Transverse colon (tissue), 4 donors: ENCODE results near the gene PROCA1. TPM values are rescaled to one million over a fixed set of nuclear protein-coding genes. Genes with fewer than 3 reads are reported as not detected.
A peak's percentile ranks its signal among the peaks of the same experiment; 100 is the strongest.
"Not testable (repeated sequence)": the region's sequence is repeated elsewhere in the genome, so short reads cannot be mapped to it uniquely, and the experiment has no call there.

Experiments used
- DNase-seq: peaks from one replicate; pipeline ENCODE4 v3.0.0-alpha.2; 2019
- H3K27ac ChIP-seq, 4 donors: fragments of 200-600 bp; sonication (generic); 2 replicates each; pipeline ENCODE4 v1.5.1; 2016 to 2018; ENCODE audit warnings: inconsistent platforms in 4 of 4
- H3K27me3 ChIP-seq: fragments of 200-600 bp; sonication (generic); 2 replicates; pipeline ENCODE4 v1.5.1; 2017; ENCODE audit warnings: inconsistent platforms
- H3K36me3 ChIP-seq, 4 donors: fragments of 200-600 bp; sonication (generic); 2 replicates each; pipeline ENCODE4 v1.5.1; 2017 to 2019; ENCODE audit warnings: inconsistent platforms in 4 of 4
- H3K4me1 ChIP-seq, 4 donors: fragments of 200-600 bp; sonication (generic); 2 replicates each; pipeline ENCODE4 v1.5.1; 2017 to 2020; ENCODE audit warnings: inconsistent platforms in 4 of 4
- H3K4me3 ChIP-seq, 4 donors: fragments of 200-600 bp; sonication (generic); 1 replicate in 1 of 4; 2 replicates in 3 of 4; pipeline versions ENCODE4 v1.5.1 to v1.6.1; 2017 to 2019; ENCODE audit warnings: inconsistent platforms in 4 of 4
- H3K9me3 ChIP-seq, 2 donors: fragments of 200-600 bp; sonication (generic); 2 replicates each; pipeline ENCODE4 v1.5.1; 2017 to 2019; ENCODE audit warnings: inconsistent platforms in 2 of 2
- EP300 ChIP-seq: sonication (generic); formaldehyde crosslinking; IDR thresholded peaks from one replicate; pipeline ENCODE4 v1.6.1; 2017; ENCODE audit warnings: antibody characterized with exemption, low read depth
- POLR2A ChIP-seq: fragments of 450-650 bp; IDR thresholded peaks from one replicate; pipeline ENCODE4 v1.6.1; 2016; ENCODE audit warnings: antibody characterized with exemption, mild to moderate bottlenecking, moderate library complexity
- POLR2AphosphoS5 ChIP-seq, 3 donors: sonication (generic); formaldehyde crosslinking; IDR thresholded peaks; one replicate each; pipeline ENCODE4 v1.6.1; 2016; ENCODE audit warnings: antibody characterized with exemption in 3 of 3
- WGBS, 2 donors: methylation state at CpG; one replicate each; pipeline ENCODE4 v1.1.5; 2018; ENCODE audit warnings: low coverage in 1 of 2; 5-methylcytosine and 5-hydroxymethylcytosine counted together
- in situ Hi-C, 4 donors: fragments of 200-750 bp; cut with MboI; loops; one replicate each; pipeline versions ENCODE4 v1.15.0 to v1.15.1; 2017; ENCODE audit warnings: low sequenced_read_pairs in 3 of 4, low pct_ligation_motif_present in 1 of 4, low pct_unique_long_range_greater_than_20kb in 1 of 4
- intact Hi-C: fragments of 100-400 bp; cut with DNase I; formaldehyde crosslinking; loops from one replicate; pipeline ENCODE4 v1.15.1; 2023; ENCODE audit warnings: low total_unique reads
- total RNA-seq, 4 donors: library from RNA; depleted of rRNA; stranded (reverse); fragments of >200 nt; gene quantifications; one replicate each; pipeline ENCODE4 v1.1.0, GENCODE V29; 2016
- TF ChIP-seq, protein P1 (sequence below), 5 experiments: fragments of 200-600 bp in 3 of 5; fragments of 450-650 bp in 2 of 5; sonication (generic) in 3 of 5; IDR thresholded peaks; 1 replicate in 2 of 5; 2 replicates in 3 of 5; pipeline ENCODE4 v1.5.1; 2016 to 2017; ENCODE audit warnings: antibody characterized with exemption in 5 of 5, inconsistent platforms in 3 of 5, mild to moderate bottlenecking in 2 of 5, moderate library complexity in 1 of 5

PROCA1 gene
- total RNA-seq, 4 donors from 2014 or later, result 0.96 to 2.9 (median 1.4) TPM; not detected in 1

GRCh38 chr17:28661635-28662526 lies 49.8 kb downstream of the PROCA1 start, which contains the start of the genes SDF2 and SUPT6H:
Gene SDF2 (minus strand): TSS chr17:28661906. CDS start chr17:28661876, 30 bp downstream.
Gene SUPT6H (plus strand): TSS chr17:28662205. CDS start chr17:28673402, 11,197 bp downstream.
- Histone ChIP-seq H3K4me1 (peaks cover 14 to 46% (median 18%) of the 10 kb centered on the region in 4 donors), H3K9me3 (no peaks in the 10 kb centered on the region), H3K36me3 (peaks cover 0 to 9% (median 4%) of the 10 kb centered on the region in 4 donors), H3K4me3 (peak within 1 kb of the TSS; percentile 50 to 91 (median 75)), H3K27ac (peak within 1 kb of the TSS; percentile 95 to 98 (median 95)), H3K27me3 (no peaks in the 10 kb centered on the region)
- DNase-seq, result peak; percentile 93
- WGBS, 2 donors, result 1% methylated on average over 65 of the region's 66 CpGs; no CpG with 5 or more reads in 1 of the 2 donors
- TF ChIP-seq POLR2A (peak; percentile 89), EP300 (no peak), POLR2AphosphoS5 (IDR thresholded peaks at IDR 0.05) (peak; percentile 93 to 96 (median 94))
- TF ChIP-seq, protein P1, sequence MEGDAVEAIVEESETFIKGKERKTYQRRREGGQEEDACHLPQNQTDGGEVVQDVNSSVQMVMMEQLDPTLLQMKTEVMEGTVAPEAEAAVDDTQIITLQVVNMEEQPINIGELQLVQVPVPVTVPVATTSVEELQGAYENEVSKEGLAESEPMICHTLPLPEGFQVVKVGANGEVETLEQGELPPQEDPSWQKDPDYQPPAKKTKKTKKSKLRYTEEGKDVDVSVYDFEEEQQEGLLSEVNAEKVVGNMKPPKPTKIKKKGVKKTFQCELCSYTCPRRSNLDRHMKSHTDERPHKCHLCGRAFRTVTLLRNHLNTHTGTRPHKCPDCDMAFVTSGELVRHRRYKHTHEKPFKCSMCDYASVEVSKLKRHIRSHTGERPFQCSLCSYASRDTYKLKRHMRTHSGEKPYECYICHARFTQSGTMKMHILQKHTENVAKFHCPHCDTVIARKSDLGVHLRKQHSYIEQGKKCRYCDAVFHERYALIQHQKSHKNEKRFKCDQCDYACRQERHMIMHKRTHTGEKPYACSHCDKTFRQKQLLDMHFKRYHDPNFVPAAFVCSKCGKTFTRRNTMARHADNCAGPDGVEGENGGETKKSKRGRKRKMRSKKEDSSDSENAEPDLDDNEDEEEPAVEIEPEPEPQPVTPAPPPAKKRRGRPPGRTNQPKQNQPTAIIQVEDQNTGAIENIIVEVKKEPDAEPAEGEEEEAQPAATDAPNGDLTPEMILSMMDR (IDR thresholded peaks at IDR 0.05), result no peak
- in situ Hi-C loops (no loop called here), intact Hi-C loops (no loop called here)

- DNase-seq, intact Hi-C loops, H3K9me3 ChIP-seq, H3K27ac ChIP-seq, H3K27me3 ChIP-seq, H3K4me3 ChIP-seq, in situ Hi-C loops, H3K36me3 ChIP-seq: not testable (repeated sequence)
- WGBS, 2 donors, result 94% methylated on average over 19 of the region's 23 CpGs; no CpG with 5 or more reads in 1 of the 2 donors
- peaks cover 14 to 30% (median 16%) of the 10 kb centered on the region in 4 donors for H3K4me1 ChIP-seq
Measured at GRCh38 chr17:28659497-28659881, 52.2 kb downstream of the PROCA1 start.

- H3K27ac ChIP-seq, H3K4me3 ChIP-seq, in situ Hi-C loops, DNase-seq, H3K9me3 ChIP-seq, H3K36me3 ChIP-seq, H3K27me3 ChIP-seq, intact Hi-C loops: not testable (repeated sequence)
- peaks cover 12 to 26% (median 14%) of the 10 kb centered on the region in 4 donors for H3K4me1 ChIP-seq
- WGBS, 2 donors, result 96% methylated on average over 33 of the region's 46 CpGs; no CpG with 5 or more reads in 1 of the 2 donors
Measured at GRCh38 chr17:28658766-28659496, 52.8 kb downstream of the PROCA1 start.

GRCh38 chr17:28658342-28658741 lies 53.3 kb downstream of the PROCA1 start:
- in situ Hi-C loops, H3K27ac ChIP-seq, DNase-seq, H3K9me3 ChIP-seq, H3K36me3 ChIP-seq, H3K27me3 ChIP-seq, H3K4me3 ChIP-seq, intact Hi-C loops: not testable (repeated sequence)
- 82 to 84% methylated on average over 3 to 8 of the region's 8 CpGs for WGBS, 2 donors
- H3K4me1 ChIP-seq, result peaks cover 8 to 21% (median 12%) of the 10 kb centered on the region in 4 donors

DNA sequence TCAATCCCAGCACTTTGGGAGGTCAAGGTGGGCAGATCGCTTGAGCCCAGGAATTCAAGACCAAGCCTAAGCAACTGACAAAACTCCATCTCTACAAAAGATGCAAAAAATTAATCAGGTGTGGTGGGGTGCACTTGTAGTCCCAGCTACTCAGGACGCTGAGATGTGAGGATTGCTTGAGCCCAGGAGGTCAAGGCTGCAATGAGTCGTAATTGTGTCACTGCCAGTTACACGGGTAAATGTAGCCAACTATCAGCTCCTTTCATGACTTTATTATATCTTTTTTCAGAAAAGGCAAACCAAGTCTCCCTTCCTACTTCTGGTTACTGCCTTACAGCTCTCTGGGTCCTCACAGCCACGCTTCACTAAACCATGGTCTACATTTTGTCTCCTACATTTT lies 53.9 kb downstream of the PROCA1 start:
- Histone ChIP-seq H3K36me3 (peaks cover 0 to 9% (median 4%) of the 10 kb centered on the region in 4 donors), H3K4me3 (no peak overlapping the region), H3K9me3 (no peaks in the 10 kb centered on the region), H3K4me1 (peaks cover 5 to 15% (median 6%) of the 10 kb centered on the region in 4 donors), H3K27ac (no peak overlapping the region), H3K27me3 (no peaks in the 10 kb centered on the region)
- WGBS, 2 donors, result 91 to 92% methylated on average over 5 of the region's 5 CpGs
- in situ Hi-C loops (no loop called here), intact Hi-C loops (no loop called here)
- DNase-seq, result no peak
- TF ChIP-seq EP300 (no peak), POLR2AphosphoS5 (IDR thresholded peaks at IDR 0.05) (no peak)

DNA sequence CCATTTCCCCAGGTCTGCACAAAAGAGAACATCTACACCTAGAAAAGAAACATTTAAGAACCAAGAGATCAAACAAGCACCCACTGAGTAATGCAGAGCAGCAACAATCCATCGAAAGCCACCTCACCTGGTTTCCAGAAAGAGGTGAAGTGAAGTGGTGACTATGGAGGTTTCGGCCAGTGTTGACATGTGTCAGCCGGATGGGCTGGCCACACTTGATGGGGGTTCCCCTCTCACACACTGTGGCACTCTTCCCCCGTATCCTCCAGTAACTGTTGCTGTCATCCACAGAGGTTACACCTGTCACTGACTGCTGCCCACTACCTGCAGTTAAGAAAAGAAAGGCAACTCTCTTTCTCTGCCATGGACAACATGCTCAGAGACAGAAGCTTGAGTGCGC lies 56.5 kb downstream of the PROCA1 start:
- no peaks in the 10 kb centered on the region for H3K9me3 ChIP-seq
- H3K4me1 ChIP-seq, result peaks cover 0 to 2% (median 0%) of the 10 kb centered on the region in 4 donors
- WGBS, 2 donors, result 88 to 90% methylated on average over 2 to 5 of the region's 5 CpGs
- H3K27me3 ChIP-seq, result no peaks in the 10 kb centered on the region
- no peak for DNase-seq
- no peak overlapping the region for H3K27ac ChIP-seq
- in situ Hi-C loops (no loop called here), intact Hi-C loops (no loop called here)
- H3K36me3 ChIP-seq, result peaks cover 0 to 9% (median 4%) of the 10 kb centered on the region in 4 donors
- no peak overlapping the region for H3K4me3 ChIP-seq
- TF ChIP-seq POLR2AphosphoS5 (IDR thresholded peaks at IDR 0.05) (no peak), POLR2A (no peak), EP300 (no peak)
- TF ChIP-seq, protein P1 (IDR thresholded peaks at IDR 0.05), result no peak
